Measurements from ENCODE around the gene DZIP1.
A peak's percentile ranks its signal among the peaks of the same experiment; 100 is the strongest.

The DZIP1 gene

DNA sequence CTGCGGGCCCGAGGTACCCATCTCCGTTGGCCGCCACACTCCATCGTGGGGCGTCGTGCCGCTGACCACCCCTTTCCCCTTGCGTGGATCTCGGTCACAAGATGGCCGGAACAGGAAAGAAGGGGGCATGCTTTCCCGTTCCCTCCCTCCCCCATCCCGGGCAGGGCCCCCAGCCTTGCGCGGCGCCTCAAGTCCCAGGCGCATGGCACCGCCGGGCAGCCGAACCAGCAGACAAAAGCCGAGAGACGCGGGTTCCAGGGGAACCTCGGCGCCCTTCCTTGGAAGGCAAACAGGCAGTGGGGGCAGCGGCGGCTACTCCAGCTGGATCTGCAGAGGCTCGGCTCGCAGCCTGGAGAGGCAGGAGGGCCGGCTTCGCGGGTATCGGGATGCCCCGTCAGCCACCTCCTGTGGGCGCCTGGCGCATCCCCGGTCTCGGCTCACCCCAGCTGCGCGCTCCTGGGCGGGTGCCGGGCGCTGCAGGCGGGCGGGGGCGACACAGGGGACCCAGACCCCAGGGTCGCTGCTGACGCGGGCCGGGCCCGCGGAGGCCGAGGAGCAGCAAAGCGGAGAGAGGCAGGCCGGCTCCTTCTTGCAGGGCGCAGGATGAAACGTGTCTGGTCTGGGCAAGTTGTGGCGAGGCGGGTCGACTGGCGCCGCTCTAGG, 439 bp downstream of the DZIP1 start:
- DNase-seq (ENCODE audit: low read depth in 2 of 2), result no peak

DNA sequence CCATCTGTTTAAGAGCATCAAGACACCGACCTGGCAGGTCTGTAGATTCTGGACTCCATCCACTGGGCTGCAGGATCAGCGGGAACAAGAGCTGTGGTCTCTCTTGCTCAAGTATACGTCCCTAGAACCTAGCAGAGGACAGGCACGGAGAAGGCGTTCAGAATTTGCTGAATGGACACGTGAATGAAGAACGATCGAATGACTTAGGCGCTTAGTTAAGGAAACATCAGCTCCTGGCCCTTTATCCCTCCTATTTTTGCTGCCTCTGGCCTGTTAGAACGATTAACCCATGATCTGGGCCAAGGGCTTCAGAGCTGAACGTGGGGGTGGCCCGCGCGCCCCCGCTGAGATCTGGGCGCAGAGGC, 953 bp downstream of the DZIP1 start:
- DNase-seq (ENCODE audit: low read depth in 2 of 2), result no peak

DNA sequence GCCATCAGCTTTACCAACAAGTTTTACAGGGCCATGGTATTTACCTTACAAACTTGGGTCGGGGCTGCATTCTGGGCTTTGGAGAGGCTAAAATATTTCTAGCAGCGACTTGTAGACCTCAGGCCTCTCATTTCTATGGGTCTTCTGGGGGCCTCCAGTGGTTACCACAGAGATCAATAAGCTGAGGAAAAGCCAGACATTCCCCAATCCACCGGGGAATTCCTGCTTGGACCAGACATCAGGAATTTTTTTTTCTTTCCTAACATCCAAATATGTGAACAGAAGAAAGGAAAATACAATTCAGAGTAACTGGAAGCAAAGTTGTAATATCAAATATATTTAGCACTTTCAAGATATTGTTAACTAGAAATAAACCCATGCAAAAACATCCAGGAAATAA, 1.5 kb downstream of the DZIP1 start:
- no peak for DNase-seq (ENCODE audit: low read depth in 2 of 2)

DNA sequence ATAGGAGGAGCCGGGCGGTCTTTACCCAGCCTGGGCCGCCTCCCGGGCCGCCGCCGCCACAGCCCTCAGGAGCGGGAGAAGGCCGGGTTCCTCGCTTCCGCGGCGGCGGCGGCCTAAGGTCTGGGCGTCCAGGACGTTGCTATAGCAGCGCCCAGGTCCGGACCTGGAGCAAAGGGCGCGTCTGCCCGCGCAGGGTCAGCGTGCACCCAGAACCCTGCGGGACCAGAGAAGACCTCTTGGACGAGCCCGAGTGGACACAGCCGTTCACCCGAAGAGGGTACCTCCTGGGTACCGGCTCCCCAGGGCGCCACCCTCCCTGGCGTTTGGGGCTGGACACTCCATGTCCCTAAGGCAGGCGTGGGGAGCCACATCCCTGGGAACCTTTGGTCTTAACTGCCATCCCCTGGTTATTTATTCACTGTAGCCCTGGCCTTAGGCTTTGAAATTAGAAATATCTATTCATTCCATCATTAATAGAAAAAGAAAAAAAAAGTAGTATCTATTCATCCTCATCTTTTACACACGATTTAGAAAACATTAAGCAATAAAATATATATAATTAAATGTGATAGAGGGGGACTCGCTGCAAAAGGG, 2.4 kb downstream of the DZIP1 start:
- no peak for DNase-seq (ENCODE audit: low read depth in 2 of 2)

DNA sequence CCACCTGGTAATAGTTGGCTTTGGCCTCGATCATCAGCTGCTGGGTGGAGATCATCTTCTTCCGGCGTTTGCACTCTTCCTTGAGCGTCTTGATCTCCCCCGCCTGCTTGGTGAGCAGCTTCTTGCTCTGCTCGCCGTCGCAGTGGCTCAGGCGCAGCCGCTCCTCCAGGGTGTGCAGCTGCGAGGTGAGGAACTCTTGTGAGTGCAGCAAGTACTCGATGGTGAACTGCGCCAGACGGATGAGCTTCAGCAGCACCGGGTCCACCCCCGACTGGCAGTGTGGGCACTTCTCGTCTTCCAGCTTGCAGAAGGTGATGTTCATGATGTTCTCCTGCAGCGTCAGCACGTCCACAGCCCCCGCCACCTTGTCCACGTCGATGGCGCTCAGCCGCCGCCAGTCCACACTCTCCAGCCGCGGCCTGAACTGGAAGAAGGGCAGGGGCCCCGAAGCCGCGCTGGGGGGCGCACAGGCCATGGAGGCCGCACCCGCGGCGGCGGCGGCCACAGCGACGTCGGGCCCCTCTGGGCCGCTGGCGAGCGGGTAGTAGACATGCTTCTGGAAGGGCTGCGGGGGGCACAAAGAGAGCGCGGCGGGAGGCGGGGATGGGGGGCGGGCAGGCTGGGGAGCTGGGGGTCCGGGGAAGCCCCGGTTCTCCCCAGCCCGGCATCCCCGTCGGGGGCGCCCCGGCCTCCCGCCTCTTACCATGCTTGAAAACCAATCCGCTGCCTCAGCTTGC, 3.0 kb downstream of the DZIP1 start:
- no peak for DNase-seq (ENCODE audit: low read depth in 2 of 2)

DNA sequence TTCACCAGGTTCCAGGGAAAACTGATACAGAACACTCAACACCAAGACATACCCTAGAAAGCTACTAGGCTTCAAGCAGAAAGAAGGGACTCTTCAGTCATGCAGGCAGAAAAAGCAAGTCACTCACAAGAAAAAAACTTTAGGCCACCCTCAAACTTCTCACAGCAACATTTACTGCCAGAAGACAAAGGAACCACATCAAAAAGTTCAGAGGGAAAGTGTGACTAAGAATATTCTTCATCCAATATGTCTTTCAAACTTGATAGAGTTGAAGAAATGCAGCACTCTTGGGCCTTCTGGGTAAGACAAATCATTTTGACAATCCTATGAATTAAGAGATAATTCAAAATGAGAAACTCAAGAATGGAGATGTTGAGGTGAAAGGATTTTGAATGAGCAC, 7.7 kb downstream of the DZIP1 start:
- DNase-seq (ENCODE audit: low read depth in 2 of 2), result no peak

DNA sequence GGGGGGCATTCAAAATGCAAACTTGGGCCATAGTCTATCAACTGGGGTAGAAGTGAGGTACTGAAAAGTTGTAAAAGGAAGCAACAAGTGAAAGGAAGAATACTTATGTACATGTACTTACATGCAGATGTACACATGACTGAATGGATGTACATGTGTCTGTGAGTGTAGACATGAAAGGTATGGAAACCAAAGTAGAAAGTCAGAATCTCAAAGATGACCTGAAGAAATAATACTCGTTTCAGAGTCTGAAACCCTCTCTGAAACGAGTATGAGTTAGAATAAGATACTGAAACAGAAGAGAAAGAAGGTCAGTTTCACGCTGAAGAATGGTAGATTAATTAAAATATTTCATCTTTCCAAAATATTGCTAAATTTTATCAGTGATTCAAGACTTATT, 13.9 kb downstream of the DZIP1 start:
- no peak for DNase-seq (ENCODE audit: low read depth in 2 of 2)

DNA sequence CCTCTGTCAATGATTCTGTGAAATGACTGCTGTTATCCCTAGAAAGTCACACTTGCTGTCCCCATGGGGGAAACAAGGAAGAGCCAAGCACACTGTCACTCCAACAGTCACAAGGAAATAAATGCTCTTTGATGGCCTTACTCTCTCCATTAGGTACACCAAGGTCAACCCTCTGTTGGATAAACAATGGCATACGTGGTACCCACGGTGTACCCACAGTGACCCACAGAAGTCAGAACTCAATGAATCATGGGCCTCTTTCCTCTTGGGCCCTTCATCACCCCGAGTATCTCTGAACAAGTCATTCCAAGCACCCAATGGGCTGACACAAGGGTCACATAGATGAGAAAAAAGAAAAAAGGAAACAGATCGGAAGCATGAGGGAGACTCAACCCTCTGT, 15.4 kb downstream of the DZIP1 start:
- no peak for DNase-seq (ENCODE audit: low read depth in 2 of 2)

DNA sequence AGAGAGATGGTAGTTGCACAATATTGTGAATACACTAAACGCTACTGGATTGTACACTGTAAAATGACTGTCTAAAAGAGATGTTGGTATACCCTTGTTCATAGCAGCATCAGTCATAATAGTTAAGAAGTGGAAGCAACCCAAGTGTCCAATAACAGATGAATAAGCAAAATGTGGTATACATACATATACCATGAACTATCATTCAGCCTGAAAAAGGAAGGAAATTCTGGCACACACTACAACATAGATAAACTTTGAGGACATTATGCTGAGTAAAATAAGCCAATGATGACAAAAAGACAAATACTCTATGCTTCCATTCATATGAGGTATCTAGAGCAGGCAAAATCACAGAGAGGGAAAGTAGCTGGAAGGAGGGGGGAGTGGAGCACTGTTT, 16.0 kb downstream of the DZIP1 start:
- no peak for DNase-seq (ENCODE audit: low read depth in 2 of 2)

DNA sequence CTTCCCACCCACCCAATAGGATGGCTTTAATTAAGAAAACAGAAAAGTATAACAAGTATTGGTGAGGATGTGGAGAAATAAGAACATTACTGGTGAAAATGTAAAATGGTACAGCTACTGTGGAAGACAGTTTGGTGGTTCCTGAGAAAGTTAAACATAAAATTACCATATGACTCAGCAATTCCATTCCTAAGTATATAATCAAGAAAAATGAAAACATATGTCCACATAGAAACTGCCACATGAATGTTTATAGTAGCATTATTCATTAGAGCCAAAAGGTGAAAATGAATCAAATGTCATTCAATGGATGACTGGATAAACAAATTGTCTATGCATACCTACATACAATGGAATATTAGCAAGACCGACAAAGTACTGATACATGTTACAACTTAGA, 16.9 kb downstream of the DZIP1 start:
- DNase-seq (ENCODE audit: low read depth in 2 of 2), result peak; percentile 48 to 53

DNA sequence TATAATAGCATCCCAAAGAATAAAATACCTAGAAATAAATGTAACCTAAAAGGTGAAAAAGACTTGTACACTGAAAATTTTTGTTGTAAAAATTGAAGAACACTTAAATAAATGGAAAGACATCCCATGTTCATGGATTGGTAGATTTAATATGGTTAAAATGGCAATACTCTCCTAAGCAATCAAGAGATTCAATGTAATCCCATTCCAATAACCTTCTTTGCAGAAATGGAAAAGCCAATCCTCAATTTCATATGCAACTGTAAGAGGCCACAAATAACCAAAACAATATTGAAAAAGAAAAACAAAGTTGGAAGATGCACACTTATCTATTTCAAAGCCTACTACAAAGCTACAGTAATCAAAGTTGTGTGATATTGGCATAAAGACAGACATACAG, 17.7 kb downstream of the DZIP1 start:
- no peak for DNase-seq (ENCODE audit: low read depth in 2 of 2)

DNA sequence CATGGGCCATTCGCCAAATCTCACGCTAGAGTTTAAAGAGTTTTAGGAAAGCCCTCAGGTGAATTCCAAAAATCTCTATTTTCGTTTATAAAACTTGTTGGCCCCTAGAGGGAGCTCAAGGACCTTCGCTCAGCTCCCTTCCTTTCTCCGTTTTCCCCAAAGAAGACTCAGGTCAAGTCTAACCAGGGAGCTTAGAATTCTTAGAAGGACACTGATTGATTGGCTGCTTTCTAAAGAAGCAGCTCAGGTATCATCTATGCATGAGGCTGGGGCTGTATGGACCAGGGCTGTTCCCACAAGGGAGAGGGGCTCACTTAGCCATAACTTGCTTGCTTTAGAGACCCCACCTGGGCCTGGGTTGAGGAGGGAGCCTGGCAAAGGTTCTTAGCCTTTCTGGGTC, 20.5 kb downstream of the DZIP1 start:
- DNase-seq (ENCODE audit: low read depth in 2 of 2), result no peak

DNA sequence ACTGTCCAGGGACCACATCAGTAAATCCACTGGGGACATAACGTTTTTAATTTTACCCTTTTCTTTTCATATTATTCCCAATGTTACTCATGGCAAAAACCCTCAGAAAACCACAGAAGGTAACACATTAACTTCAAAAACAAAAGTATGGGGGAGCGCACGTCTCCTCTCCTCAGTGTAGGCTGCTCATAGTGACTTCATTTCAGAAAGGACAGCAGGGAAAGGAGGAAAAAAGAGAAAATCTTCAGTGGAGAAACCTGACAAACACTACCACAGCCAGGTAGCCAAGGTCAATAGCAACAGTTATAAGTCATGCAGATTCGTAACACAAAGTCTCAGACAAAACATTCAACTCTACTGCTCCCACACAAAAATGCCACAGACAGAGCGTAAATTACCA, 21.4 kb downstream of the DZIP1 start:
- no peak for DNase-seq (ENCODE audit: low read depth in 2 of 2)

DNA sequence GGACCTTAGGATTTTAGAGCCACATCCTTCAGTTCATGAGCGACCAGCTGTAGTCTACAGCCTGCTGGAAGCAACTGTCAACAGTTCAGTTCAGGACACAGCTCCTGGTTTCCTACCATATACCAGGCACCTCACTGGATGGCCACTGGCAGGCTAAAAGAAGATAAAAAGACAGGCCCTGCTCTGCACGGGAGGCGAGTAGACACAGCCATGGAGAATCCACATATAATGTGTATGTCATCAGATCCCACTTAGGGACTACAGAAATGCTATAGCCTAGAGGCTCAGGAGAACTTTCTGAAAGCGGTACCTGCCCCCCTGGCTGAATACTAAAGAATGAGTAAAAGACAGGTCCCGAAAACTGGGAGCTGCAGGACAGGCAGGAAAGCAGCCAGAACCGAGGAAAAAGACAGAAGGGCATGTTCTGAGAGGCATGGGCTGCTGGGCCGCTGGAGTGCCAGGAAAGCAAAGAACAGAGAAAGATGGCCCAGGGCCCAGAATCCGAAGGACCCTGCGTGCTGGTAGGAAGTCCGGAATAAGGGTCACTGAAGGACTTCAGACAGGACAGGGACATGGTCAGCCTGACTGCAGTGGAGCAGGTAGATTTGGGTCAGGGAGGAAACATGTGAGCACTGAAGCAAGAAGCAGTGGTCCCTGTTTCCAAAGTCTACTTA, 23.5 kb downstream of the DZIP1 start:
- no peak for DNase-seq (ENCODE audit: low read depth in 2 of 2)

DNA sequence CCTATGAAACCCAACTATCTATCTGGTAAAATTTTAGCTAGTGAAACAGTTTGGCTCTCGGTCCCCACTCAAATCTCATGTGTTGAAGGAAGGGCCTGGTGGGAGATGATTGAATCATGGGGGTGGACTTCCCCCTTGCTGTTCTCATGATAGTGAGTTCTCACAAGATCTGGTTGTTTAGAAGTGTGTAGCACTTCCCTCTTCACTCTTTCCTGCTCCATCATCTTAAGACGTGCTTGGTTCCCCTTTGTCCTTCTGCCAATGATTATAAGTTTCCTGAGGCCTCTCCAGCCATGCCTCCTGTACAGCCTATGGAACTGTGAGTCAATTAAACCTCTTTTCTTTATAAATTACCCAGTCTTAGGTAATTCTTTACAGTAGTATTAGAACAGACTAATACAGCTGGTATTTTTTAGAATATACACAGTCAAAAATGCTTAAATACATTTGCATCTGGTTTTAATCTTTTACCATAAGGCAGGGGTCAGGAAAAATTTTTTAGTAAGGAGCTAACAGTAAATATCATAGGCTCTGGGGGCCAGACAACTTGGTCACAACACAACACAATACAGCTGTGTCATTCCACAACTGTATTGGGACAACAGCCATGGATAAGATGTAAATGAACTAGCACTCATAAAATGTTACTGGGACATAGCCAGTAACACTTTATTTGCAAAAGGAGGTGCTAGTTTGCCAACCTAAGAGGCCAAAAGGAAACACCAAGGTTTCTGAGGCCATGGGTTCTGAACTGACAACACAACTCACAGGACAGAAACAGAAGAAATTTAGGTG, 24.3 kb downstream of the DZIP1 start:
- no peak for DNase-seq (ENCODE audit: low read depth in 2 of 2)

DNA sequence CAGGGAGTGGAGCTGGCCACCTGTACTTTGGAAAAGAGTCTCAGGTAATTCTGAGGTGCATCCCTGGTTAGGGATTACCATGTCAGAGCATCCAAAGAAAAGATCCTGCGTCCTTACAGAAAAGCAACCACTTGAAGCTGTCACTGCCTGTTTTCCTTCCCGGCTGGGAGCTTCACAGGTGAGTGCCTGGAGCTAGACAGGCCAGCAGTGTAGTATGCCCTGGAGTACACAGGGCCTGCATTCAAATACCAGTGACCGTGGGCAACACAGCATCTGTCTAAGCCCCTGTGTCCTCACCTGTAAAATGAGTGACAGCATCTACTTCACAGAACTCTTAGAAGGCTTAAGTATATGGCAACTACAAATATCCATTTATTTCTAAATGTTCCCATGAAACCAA, 29.0 kb downstream of the DZIP1 start:
- DNase-seq (ENCODE audit: low read depth in 2 of 2), result no peak

DNA sequence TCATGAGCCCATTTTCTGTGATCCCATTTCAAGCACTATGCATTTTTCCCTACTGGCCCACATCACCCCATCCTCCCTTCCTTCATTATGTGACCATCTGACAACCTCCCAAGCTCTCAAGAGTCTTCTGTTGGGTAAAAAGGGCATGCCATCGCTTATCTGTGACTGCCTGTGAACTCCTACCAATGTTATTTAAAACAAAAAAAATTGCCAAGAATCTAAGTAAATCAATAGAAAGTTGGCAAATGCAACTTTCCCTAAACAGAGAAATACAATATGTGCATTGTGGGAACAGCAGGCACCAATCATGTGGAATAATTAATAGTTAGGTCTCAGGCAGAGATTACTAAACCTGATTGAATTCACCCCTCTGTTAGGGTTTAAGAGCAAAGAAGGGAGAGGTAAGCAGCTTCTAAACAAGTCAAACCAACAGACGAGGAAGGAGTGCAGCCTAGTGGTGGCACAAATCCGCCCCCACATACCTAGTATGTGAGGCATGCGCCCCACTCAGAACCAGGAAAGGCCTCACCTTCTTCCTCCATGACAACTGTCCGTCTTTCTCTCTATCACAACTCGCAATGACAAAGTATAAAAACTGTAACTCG, 29.8 kb downstream of the DZIP1 start:
- no peak for DNase-seq (ENCODE audit: low read depth in 2 of 2)

DNA sequence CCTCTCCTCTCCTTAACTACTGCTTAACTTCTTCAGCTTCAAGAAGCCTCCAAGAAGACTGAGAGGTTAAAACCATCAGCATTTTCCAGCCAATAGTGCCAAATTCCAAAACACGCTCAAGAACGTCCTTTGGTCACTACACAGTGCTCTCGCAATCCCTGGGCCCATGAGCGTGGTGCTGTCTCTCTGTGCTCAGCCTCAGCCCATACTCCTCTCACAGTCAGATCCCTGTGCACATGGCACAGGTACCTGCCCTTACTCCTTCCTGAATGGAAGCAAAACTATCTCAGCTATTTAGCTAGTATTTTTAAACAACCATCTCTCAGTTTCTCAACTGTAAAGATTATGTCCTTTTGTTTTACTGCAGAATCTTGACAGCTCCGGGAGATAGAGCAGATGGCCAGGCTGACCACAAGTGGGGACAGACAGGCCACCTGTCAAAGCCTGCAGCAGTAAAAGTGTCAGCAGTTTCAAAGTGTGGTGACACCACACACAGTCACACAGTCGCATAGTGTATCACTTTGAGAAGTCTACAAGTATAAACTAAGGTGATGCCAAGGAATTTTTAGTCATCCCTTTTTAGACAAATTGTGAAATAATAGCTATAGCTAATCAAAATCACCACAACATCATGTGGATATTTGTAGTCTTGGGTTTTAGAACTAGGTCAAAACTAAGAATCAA, 35.7 kb downstream of the DZIP1 start:
- no peak for DNase-seq (ENCODE audit: low read depth in 2 of 2)

DNA sequence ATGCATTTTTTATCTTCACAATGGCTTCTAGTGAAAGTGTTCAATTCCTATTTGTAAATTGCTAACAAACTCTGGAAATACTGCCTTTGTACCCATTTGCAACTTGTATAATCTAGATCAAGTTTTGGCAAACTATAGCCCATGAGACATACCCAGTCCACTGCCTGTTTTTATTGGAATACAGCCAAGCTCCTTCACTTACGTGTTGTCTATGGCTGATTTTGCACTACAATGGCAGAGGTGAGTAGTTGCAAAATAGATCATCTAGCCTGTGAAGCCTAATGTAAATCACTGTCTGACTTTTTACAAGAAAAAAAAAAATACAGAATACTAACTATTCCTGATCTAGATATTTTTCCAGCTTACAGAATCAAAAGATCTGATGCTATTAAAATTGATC, 37.1 kb downstream of the DZIP1 start:
- no peak for DNase-seq (ENCODE audit: low read depth in 2 of 2)

DNA sequence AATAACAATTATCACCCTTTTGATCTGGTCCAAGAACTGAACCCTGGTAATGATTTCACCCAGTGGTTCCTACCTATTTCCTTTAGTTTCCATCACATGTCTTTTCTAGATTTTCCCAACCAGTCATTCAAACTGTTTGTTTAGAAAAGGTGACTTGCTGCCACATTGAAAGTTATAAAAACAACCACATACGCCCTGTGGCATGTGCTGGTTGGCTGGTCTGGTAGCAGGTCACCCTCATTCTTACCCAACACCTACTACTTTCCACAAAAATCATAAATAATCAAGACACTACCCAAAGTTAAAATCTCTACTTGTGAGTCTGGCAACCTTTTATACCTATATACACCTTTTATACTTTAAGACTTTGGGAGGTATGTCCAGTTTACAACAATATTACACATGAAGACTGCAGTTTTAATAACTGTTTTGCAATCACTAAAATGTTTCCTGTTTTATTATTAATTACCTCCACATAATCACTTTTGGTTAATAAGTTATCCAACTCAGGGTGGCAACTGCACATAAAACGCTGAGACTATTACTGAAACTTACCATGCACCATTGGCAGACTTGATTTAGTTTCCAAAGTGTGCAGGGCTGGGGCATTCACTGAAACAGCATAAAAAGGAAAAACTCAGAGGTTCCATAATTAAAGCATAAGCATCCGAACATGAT, 38.9 kb downstream of the DZIP1 start:
- DNase-seq (ENCODE audit: low read depth in 2 of 2), result no peak

DNA sequence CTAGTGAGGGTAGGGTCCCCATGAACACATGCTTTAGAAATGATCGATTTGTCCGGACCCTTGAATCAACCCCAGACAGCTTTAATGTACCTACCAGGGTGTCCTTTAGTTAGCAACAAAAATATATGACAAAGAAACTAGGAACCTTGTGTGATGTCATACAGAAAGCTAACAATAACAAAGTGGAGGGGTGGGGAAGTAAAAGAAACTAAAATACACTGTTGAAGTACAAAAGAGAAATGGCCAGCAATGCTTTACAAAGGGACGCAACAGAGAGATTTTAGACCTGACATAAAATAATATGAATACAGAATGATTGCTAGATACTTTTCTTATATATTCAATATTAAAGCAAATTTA, 40.0 kb downstream of the DZIP1 start:
- DNase-seq (ENCODE audit: low read depth in 2 of 2), result no peak
